ENCODE data around the gene ANKS1A.
"Not testable (repeated sequence)": the region's sequence is repeated elsewhere in the genome, so short reads cannot be mapped to it uniquely, and the experiment has no call there.

ANKS1A gene

GRCh38 chr6:34884996-34885395, 4.1 kb upstream of the ANKS1A start:
- DNase-seq = no peak

- DNase-seq = not testable (repeated sequence)
Observed at GRCh38 chr6:34885837-34886236, 3.2 kb upstream of the ANKS1A start.

GRCh38 chr6:34887753-34888513, 1.1 kb upstream of the ANKS1A start, which contains the start of gene TAF11:
TSS of gene TAF11 (minus strand) at chr6:34888042. CDS start at chr6:34887957, 85 bp downstream.
- peak; percentile 89 for DNase-seq

DNA sequence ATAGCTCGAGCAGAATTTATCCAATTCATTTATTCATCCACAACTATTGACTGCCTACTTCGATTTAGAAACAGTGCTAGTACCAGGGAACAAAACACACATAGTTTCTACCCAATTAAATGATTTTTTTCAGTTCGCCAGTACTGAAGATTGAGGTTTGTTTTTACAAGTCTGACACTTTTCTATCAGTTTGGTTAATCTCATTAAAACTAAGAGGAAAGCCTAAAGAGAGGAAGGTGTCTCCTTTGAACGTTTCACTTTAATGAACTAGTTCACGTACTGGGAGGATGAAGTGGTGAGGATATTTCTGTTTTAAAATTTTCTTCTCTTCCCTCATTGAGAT, 570 bp upstream of the ANKS1A start:
- DNase-seq = no peak

DNA sequence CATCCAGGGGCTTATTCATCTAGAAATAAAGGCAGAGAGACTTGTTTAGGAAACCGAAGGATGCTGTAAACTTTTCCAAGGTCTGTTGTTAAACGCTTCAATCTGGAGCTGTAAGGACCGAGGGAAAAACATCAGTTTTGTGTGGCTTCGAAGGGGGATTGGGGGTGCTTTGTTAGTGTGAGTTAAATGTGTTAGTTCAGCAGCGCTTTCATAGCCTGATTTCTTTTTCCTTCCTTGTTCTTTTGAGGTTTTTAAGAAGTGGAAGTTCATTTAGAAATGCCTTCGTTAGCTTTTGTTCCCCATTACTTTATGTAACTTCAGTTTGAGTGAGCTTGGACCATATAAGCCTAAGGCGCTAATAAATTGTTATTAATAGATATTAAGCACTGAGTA, 1.5 kb downstream of the ANKS1A start:
- DNase-seq = no peak

DNA sequence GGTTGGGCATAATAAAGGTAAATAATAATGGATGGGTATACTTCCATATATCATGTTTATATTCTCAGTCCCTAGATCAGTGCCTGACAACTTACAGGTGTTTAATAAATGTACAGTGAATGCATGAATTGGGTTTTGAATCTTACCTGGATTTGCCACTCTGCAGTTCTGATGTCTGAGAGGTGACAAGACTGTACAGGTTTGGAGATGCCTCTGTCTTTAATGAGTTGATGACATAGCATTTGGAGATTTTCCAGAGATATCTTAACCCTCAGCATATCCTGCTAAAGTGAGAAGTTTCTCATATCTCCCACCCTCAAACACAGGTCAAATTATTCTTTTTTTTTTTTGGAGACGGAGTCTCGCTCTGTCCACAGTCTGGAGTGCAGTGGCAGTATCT, 2.2 kb downstream of the ANKS1A start:
- no peak for DNase-seq

DNA sequence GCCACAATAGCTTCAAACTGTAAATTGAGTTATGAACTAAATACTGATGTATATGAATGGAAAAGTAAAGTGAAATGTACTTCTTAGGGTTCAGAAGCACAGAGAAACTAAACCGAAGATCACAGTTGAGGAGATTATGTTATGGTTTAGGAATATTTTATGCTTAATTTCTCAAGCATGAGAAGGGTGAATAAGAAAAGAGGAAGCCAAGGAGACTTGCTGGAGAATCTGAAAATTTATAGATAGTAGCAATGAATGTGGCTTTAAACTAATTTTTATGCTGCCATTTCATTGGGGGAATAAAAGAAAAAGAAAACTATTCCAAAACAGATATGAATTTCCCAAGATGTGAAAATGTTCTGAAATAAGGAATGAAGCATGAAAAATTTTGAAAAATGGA, 5.6 kb downstream of the ANKS1A start:
- DNase-seq = no peak

GRCh38 chr6:34897130-34897529, 8.1 kb downstream of the ANKS1A start:
- no peak for DNase-seq

DNA sequence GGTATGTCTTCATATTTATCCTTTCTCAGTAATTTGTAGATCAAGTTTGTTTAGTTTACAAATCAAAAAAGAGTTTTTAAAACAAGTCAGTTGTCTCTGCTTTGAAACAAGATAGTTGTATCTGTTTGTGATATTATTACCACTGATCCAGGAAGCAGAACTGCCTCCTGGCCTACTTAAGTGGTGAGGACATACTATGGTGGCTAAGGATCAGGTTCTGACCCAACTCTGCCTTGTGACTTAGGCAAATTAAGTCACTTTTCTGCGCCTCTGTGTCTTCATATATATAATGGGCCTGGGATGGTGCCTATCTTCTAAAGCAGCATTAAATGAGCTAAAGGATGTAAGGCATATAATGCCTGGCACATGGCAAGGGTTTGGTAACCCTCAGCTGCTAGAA, 8.7 kb downstream of the ANKS1A start:
- DNase-seq = no peak

DNA sequence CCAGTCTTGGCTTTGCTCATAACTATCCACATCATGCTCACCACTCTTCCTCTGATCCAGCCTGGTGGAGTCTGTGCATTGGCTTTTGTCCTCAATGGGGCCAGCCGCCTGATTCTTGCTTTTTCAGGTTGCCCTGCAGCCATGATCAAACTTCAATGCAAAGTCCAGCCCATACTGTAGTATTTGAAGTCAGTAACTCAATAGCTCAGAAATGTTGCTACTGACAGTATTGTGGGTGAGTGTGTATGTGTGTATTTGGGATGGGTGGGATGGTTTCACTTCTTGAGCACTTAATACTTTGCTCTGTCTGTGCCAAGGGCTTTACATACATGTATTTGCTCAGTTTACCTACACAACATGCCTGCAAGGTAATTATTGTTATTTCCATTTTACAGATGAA, 10.7 kb downstream of the ANKS1A start:
- not testable (repeated sequence) for DNase-seq

GRCh38 chr6:34900321-34901031, 11.4 kb downstream of the ANKS1A start:
- no peak for DNase-seq

DNA sequence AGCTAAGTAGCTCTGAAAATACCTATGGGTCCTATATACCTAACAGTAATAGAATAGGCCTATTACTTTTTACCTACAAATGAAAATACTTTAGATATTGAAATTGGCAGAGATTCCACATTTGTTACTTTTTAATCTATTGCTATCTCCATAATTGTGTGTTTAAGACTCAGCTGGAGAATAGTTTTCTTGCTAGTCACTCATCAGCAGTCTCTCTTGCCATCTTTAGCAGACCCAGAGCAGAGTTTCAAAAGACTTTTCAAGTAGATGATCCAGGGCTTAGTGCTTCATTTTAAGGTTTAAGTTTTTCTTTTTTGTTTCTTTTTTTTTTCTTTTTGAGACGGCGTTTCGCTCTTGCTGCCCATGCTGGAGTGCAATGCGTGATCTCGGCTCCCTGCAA, 12.9 kb downstream of the ANKS1A start:
- no peak for DNase-seq

DNA sequence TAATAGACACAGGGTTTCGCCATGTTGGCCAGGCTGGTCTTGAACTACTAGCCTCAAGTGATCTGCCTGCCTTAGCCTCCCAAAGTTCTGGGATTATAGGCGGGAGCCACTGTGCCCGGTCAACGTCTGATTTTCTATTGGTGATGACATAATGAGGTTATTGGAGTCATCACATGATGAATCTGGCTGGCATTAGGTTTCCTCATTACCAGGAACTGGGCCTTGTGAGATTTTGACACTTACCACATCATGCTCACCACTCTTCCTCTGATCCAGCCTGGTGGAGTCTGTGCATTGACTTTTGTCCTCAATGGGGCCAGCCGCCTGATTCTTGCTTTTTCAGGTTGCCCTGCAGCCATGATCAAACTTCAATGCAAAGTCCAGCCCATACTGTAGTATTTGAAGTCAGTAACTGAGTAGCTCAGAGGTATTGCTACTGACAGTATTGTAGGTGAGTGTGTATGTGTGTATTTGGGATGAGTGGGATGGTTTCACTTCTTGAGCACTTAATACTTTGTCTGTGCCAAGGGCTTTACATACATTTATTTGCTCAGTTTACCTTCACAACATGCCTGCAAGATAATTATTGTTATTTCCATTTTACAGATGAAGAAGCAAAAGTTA, 16.0 kb downstream of the ANKS1A start:
- no peak for DNase-seq

GRCh38 chr6:34906826-34907225, 17.8 kb downstream of the ANKS1A start:
- DNase-seq = no peak

DNA sequence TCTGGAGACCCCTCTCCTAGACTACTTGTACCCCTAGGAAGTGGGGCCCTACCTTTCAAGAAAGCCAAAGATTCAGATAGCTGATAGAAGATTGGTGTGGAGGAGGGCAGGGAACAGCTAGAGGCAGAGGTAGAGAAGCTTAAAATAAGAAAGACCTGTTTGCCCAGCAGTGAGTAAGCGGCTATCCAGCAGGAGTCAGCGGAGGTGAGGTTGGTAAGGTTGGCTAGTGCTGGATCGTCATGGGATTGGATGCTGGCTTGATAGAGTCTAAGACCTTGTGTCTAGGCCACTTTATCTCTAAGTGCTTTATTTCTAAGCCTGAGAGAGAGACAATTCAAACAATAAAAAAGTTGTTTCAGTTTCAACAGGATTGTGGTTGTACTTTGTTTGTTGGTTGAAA, 19.1 kb downstream of the ANKS1A start:
- DNase-seq = no peak

DNA sequence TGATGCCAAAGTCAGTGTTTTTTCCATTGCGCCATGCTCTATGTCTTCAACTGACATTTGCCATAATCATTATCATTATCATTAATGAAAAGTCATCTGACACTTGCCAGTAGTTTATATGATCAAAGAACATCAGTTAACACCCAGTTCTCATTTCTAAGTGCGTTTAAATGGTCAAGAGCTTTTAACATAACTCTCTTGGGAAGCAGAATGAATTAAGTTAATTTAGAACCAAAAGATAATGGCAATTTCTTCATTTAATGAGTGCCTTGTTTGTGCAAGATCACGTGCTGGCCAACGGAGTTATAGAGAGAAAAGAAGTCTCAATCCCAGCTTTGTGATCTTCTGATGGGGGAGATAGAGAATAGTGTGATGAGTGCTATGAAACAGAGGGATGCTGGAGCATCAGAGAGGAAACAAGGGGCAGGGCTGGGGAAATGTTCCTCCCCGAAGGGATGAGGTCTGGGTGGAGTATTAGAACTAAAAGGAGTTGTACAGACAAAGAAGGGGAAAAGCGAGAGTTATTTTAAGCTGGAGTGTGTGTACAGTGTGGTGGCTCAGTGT, 20.3 kb downstream of the ANKS1A start:
- no peak for DNase-seq

DNA sequence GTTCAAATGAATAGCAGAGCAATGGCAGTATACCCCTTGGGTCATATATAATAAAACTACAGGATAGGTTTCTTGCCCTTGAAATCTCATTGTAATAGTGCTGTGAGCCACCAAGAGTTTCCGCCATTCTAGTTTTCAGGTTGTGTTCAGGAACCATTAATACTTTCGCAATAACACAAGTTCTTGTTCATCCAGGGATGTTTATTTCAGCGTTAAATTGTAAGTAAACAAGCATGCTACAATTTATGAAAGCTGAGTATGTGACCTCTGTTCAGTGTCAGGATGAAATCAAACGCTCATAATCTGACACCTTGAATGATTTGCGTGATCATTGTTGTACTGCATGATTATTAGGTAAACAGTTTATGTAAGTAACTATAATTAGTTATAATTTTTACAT, 22.8 kb downstream of the ANKS1A start:
- no peak for DNase-seq

GRCh38 chr6:34912715-34913464, 23.8 kb downstream of the ANKS1A start:
- DNase-seq = no peak

- DNase-seq = no peak
Observed at GRCh38 chr6:34914358-34914757, 25.3 kb downstream of the ANKS1A start.

DNA sequence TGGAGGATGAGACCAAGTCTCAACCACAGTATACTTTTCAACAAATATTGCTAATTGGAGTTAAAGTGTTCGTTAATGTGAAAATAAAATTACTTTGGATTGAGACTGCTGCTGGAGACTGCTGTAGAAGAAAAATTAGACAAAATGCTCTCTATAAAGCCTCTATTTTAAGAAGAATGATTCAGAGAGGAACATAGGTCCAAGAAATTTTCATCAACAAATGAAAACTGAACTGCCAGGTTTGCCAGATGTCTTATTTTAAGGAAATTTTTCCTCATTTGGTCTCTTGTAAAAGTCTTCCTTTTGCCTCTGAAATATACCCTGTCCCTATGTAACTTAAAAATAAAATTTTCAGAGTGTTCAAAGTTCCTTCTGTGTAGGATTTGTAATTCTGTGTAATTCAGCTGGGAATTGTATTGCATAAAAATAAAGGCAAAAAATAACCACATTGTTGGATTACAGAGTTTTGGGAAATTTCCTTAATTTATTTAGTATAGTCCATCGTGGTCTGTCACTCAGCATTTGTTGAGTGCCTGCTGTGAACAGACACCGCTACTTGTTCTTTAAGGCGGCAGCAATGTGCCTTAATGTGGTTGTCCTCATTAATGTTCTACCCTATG, 27.4 kb downstream of the ANKS1A start:
- no peak for DNase-seq

DNA sequence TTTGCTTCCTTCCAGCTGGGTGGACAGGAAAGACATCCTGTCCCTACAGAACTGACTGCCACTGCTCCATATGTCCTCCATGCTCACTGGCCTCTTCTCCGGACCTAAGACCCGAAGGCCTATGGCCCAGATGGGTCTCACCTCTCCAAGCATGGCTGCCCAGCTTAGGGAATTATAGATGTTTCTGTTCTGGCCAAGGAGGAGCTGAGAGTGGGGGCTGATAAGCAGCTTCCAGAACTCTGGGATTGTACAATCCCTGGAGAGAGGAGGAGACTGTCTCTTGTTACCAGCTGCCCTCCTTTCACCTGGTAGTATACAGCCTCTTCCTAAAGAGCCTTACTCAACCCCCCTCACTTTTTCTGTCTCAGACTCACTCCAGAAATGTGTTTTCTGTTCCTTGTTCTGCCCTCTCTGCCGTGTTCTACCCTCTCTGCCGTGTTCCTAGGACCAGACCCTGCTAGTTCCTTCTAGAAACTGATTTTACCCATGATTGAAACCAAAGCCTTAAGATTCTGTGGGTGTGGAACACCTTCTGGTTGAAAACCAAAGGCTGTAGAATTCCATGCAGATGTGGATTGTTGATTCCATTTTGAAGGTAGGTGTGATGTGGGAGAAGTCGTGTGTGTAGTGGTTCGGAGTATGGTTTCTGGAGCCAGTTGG, 28.7 kb downstream of the ANKS1A start:
- no peak for DNase-seq

DNA sequence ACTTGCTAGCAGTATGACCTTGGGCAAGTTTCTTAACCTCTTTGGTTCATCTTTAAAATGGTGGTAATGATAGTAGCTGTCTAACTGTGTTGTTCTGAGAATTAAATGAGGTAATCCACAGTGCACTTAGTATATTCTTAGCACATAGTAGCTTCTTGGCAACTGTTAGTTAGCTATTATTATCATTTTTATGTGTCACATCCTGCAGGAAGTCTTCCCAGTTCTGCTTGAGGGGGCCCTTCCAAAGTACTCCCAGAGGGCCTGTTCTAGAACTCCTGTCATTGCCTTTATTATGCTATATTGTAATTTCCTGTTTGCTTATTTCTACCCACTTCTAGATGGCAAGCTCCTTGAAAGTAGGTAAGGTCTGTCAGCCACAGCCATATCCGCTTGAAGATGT, 30.6 kb downstream of the ANKS1A start:
- no peak for DNase-seq

Data from stimulated activated CD4-positive, alpha-beta T cell treated with anti-CD3 and anti-CD28 coated beads, Interleukin-4, amount 100 ng/mL, for 1 hour (primary cell).